Thyroid gland (tissue), 4 donors: ENCODE measurements around the gene PCYOX1L. TPM values are rescaled to one million over a fixed set of nuclear protein-coding genes. Genes with fewer than 3 reads are reported as not detected.

Source experiments
- DNase-seq, 2 donors: peaks; one replicate each; pipeline ENCODE4 v3.0.0-alpha.2; 2019
- H3K27ac ChIP-seq, 3 donors: fragments of 200-600 bp; sonication (generic); 1 replicate in 2 of 3; 2 replicates in 1 of 3; pipeline ENCODE4 v1.5.1; 2016 to 2019; ENCODE audit warnings: mild to moderate bottlenecking in 1 of 3, moderate library complexity in 1 of 3
- H3K27me3 ChIP-seq: fragments of 200-600 bp; sonication (generic); one replicate; pipeline ENCODE4 v1.5.1; 2019
- H3K36me3 ChIP-seq, 2 donors: fragments of 200-600 bp; sonication (generic); one replicate each; pipeline ENCODE4 v1.5.1; 2016 to 2019
- H3K4me1 ChIP-seq, 2 donors: fragments of 200-600 bp; sonication (generic); one replicate each; pipeline ENCODE4 v1.5.1; 2017 to 2019
- H3K4me3 ChIP-seq, 3 donors: fragments of 200-600 bp; sonication (generic); replicated peaks in 1 of 3; 1 replicate in 2 of 3; 2 replicates in 1 of 3; pipeline ENCODE4 v1.5.1; 2016; ENCODE audit warnings: mild to moderate bottlenecking in 1 of 3
- H3K9me3 ChIP-seq: fragments of 200-600 bp; sonication (generic); one replicate; pipeline ENCODE4 v1.5.1; 2017
- CTCF ChIP-seq, 6 experiments: fragments of 200-600 bp in 3 of 6; fragments of 450-650 bp in 3 of 6; sonication (generic) in 3 of 6; IDR thresholded peaks; one replicate each; pipeline ENCODE4 v1.5.1; 2016 to 2019; ENCODE audit warnings: antibody characterized with exemption in 6 of 6, mild to moderate bottlenecking in 2 of 6, inconsistent platforms in 1 of 6, moderate library complexity in 1 of 6
- POLR2A ChIP-seq, 2 donors: fragments of 450-650 bp; IDR thresholded peaks; one replicate each; pipeline ENCODE4 v1.6.1; 2017; ENCODE audit warnings: antibody characterized with exemption in 2 of 2, mild to moderate bottlenecking in 2 of 2, moderate library complexity in 1 of 2
- WGBS, 2 donors: methylation state at CpG; one replicate each; pipeline ENCODE4 v1.1.5; 2017; 5-methylcytosine and 5-hydroxymethylcytosine counted together
- intact Hi-C: fragments of 100-400 bp; cut with DNase I; formaldehyde crosslinking; loops from one replicate; pipeline ENCODE4 v1.15.1; 2023
- total RNA-seq, 4 donors: library from RNA; depleted of rRNA; stranded (reverse); fragments of >200 nt; gene quantifications; one replicate each; pipeline ENCODE4 v1.2.3, GENCODE V29; 2016

Gene PCYOX1L
- total RNA-seq, 4 donors from 2014 or later, result 1.8 to 4.4 (median 2.4) TPM

- intact Hi-C loops, result no loop called here
- 85 to 94% methylated on average over 10 of the region's 10 CpGs for WGBS, 2 donors
These were observed 57.5 kb downstream of the PCYOX1L start for GRCh38 chr5:149415066-149415967.

GRCh38 chr5:149416987-149417710 is 59.3 kb downstream of the PCYOX1L start:
- Histone ChIP-seq H3K4me1 (peaks cover 0 to 4% of the 10 kb centered on the region in 2 donors), H3K4me3 (no peak overlapping the region), H3K27ac (peak overlapping the region in 1 of 3 donors; percentile 33), H3K36me3 (no peaks in the 10 kb centered on the region), H3K27me3 (no peaks in the 10 kb centered on the region), H3K9me3 (no peaks in the 10 kb centered on the region)
- TF ChIP-seq CTCF (IDR thresholded peaks at IDR 0.05), result no peak
- TF ChIP-seq POLR2A (IDR thresholded peaks at IDR 0.05), result no peak
- DNase-seq, result no peak
- WGBS, 2 donors, result 37 to 41% methylated on average over 8 of the region's 8 CpGs
- intact Hi-C loops, result no loop called here

More at GRCh38 chr5:149415066-149415967, 57.5 kb downstream of the PCYOX1L start:
- Histone ChIP-seq H3K27ac (peak overlapping the region in 2 of 3 donors; percentile 38 to 43), H3K27me3 (no peaks in the 10 kb centered on the region), H3K36me3 (no peaks in the 10 kb centered on the region), H3K4me3 (no peak overlapping the region), H3K9me3 (no peaks in the 10 kb centered on the region), H3K4me1 (peaks cover 0 to 3% of the 10 kb centered on the region in 2 donors)
- DNase-seq, result no peak
- TF ChIP-seq POLR2A (IDR thresholded peaks at IDR 0.05) (no peak), CTCF (IDR thresholded peaks at IDR 0.05) (no peak)

- H3K4me1 ChIP-seq, result peaks cover 0 to 11% of the 10 kb centered on the region in 2 donors
- peak overlapping the region in 1 of 3 donors; percentile 33 for H3K27ac ChIP-seq
- H3K36me3 ChIP-seq, result no peaks in the 10 kb centered on the region
- no peak overlapping the region for H3K4me3 ChIP-seq
- WGBS, 2 donors, result 74 to 80% methylated on average over 9 of the region's 9 CpGs
- no peaks in the 10 kb centered on the region for H3K9me3 ChIP-seq
- TF ChIP-seq CTCF (IDR thresholded peaks at IDR 0.05) (no peak), POLR2A (IDR thresholded peaks at IDR 0.05) (no peak)
- no peaks in the 10 kb centered on the region for H3K27me3 ChIP-seq
- no peak for DNase-seq
- intact Hi-C loops, result no loop called here
These were observed 60.0 kb downstream of the PCYOX1L start for GRCh38 chr5:149417711-149418368.

GRCh38 chr5:149418910-149419531 is 61.2 kb downstream of the PCYOX1L start:
- no peak for DNase-seq
- intact Hi-C loops, result no loop called here
- H3K4me1 ChIP-seq, result peaks cover 0 to 16% of the 10 kb centered on the region in 2 donors
- no peak overlapping the region for H3K4me3 ChIP-seq
- H3K9me3 ChIP-seq, result no peaks in the 10 kb centered on the region
- H3K36me3 ChIP-seq, result no peaks in the 10 kb centered on the region
- WGBS, 2 donors, result 85 to 91% methylated on average over 6 of the region's 6 CpGs
- peak overlapping the region in 2 of 3 donors; percentile 29 to 53 for H3K27ac ChIP-seq
- TF ChIP-seq POLR2A (IDR thresholded peaks at IDR 0.05), result no peak
- TF ChIP-seq CTCF (IDR thresholded peaks at IDR 0.05), result no peak
- H3K27me3 ChIP-seq, result no peaks in the 10 kb centered on the region

Other genes starting within 250 kb of the PCYOX1L start
- 10 to 100 TPM; 10.5 to 30.4 (median 22.3) TPM for gene ABLIM3, start 216.6 kb upstream of the PCYOX1L start, total RNA-seq
- gene AFAP1L1, start 86.2 kb upstream of the PCYOX1L start, total RNA-seq, result 10 to 100 TPM; 15.9 to 43.1 (median 26.8) TPM
- 10 to 100 TPM; 12.6 to 19.6 (median 13.7) TPM for gene GRPEL2, start 12.5 kb upstream of the PCYOX1L start, total RNA-seq
- gene IL17B, start 21.2 kb downstream of the PCYOX1L start, total RNA-seq, result 1 to 10 TPM in 1 of 4 donors, not detected in 3; 1.7 TPM
- gene CSNK1A1, start 193.4 kb downstream of the PCYOX1L start, total RNA-seq, result 100 to 1,000 TPM; 183 to 262 (median 202) TPM
- 1 to 10 TPM; 4.4 to 6.2 (median 5.5) TPM for gene ARHGEF37, start 223.5 kb downstream of the PCYOX1L start, total RNA-seq